ENCODE data around the gene RARB. TPM values are rescaled to one million over a fixed set of nuclear protein-coding genes. Genes with fewer than 3 reads are reported as not detected.
A peak's percentile ranks its signal among the peaks of the same experiment; 100 is the strongest.

RARB gene
- total and polyA plus RNA-seq, 9 of the 15 experiments (the other 6 are each of a cell fraction or from before 2014, with no cell fraction given) = 0.15 to 1.3 (median 0.27) TPM

DNA sequence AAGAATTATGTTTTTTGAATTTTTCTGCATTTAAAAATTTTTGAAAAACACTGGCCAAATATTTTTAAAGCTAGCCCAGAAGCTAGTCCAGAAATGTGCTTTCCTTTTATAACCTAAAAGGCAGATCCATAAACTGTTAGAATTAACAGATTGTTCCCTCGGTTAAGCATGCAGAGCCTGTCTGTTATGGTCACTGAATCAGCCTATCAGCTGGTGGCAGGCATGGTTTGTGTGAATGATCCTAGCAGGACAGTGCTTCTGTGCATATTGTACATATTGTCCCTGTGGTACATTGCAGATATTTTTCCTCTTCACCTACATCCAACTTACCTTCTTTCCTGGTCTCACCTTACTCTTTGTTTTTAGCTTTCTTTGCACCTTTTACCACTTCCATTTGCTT is 53.3 kb downstream of the RARB start:
- no peaks in the 10 kb centered on the region; a peak in 1 of 5 replicates for H3K27me3 ChIP-seq (ENCODE audit: control insufficient read depth in 2 of 2, insufficient read depth in 2 of 2, low read length in 2 of 2)
- no peak overlapping the region for H2AFZ ChIP-seq (ENCODE audit: low read depth, low read length)
- H3K4me2 ChIP-seq (ENCODE audit: insufficient read depth, low read length) = no peak overlapping the region
- H3K9ac ChIP-seq (ENCODE audit: insufficient read depth in 1 of 2, low read depth in 2 of 2, low read length in 2 of 2) = no peak overlapping the region
- WGBS (ENCODE audit: insufficient coverage, low coverage, missing lambda C conversion rate) = 0% methylated on average over 1 of the region's 1 CpG
- H3K4me3 ChIP-seq = no peak overlapping the region
- DNase-seq (ENCODE audit: extremely low read depth in 1 of 4, low spot score in 3 of 4) (no peak), FAIRE-seq (peak; percentile 42), ATAC-seq (no peak)
- no peaks in the 10 kb centered on the region for H3K9me1 ChIP-seq (ENCODE audit: control insufficient read depth, insufficient read depth, low read length)
- H3K4me1 ChIP-seq (replicated peaks in 1 of 2; ENCODE audit: control insufficient read depth in 2 of 2, insufficient read depth in 2 of 2, low read length in 2 of 2) = no peaks in the 10 kb centered on the region
- H3K9me3 ChIP-seq (replicated peaks; ENCODE audit: control insufficient read depth, insufficient read depth, low read depth, low read length) = no peaks in the 10 kb centered on the region
- H3K36me3 ChIP-seq (ENCODE audit: control insufficient read depth, insufficient read depth, low read length) = no peaks in the 10 kb centered on the region
- no peaks in the 10 kb centered on the region for H3K79me2 ChIP-seq (ENCODE audit: control insufficient read depth, insufficient read depth, low read length)
- intact Hi-C loops (cut with micrococcal nuclease) = no loop called here
- BruUV-seq (replicated peaks) = no TSS peak
- H3K27ac ChIP-seq (ENCODE audit: extremely low read depth, low read depth, low read length) = no peak overlapping the region
- POLR2A ChIA-PET = no interaction called here
- CTCF ChIA-PET (ENCODE audit: low intra/inter-chr PET ratio) = no interaction called here
- in situ Hi-C loops (cut with MboI) = no loop called here
- H4K20me1 ChIP-seq (replicated peaks; ENCODE audit: control insufficient read depth, insufficient read depth, low read length) = no peaks in the 10 kb centered on the region
- TF ChIP-seq ADNP (tag; IDR thresholded peaks at IDR 0.05) = no peak
- TF ChIP-seq THRB (CRISPR knock-in tag; conservative IDR thresholded peaks at IDR 0.05) = no peak
- TF ChIP-seq GABPB1 (CRISPR knock-in tag; IDR thresholded peaks at IDR 0.05) = no peak
- no peak for TF ChIP-seq ZNF699 (CRISPR knock-in tag; IDR thresholded peaks at IDR 0.05; ENCODE audit: insufficient replicate concordance)
- TF ChIP-seq E2F8 (IDR thresholded peaks at IDR 0.05; ENCODE audit: low read depth, partially characterized antibody) = no peak
- no peak for TF ChIP-seq ZBTB34 (CRISPR knock-in tag; IDR thresholded peaks at IDR 0.05)
- TF ChIP-seq ZNF766 (CRISPR knock-in tag; conservative IDR thresholded peaks at IDR 0.05) = no peak
- no peak for TF ChIP-seq STAT5B (CRISPR knock-in tag; IDR thresholded peaks at IDR 0.05)
- no peak for TF ChIP-seq SRSF3 (IDR thresholded peaks at IDR 0.05; ENCODE audit: insufficient read depth, low read length)
- no peak for TF ChIP-seq ZNF764 (CRISPR knock-in tag; IDR thresholded peaks at IDR 0.05; ENCODE audit: low read depth)
- no peak for TF ChIP-seq TCFL5 (CRISPR knock-in tag; conservative IDR thresholded peaks at IDR 0.05)
- TF ChIP-seq ZNF263 (CRISPR knock-in tag; IDR thresholded peaks at IDR 0.05; ENCODE audit: borderline replicate concordance) = no peak
- no peak for TF ChIP-seq ZKSCAN3 (CRISPR knock-in tag; IDR thresholded peaks at IDR 0.05)
- no peak for TF ChIP-seq ZNF717 (CRISPR knock-in tag; IDR thresholded peaks at IDR 0.05)
- no peak for TF ChIP-seq DPF2 (IDR thresholded peaks at IDR 0.05)
- TF ChIP-seq, protein P1, sequence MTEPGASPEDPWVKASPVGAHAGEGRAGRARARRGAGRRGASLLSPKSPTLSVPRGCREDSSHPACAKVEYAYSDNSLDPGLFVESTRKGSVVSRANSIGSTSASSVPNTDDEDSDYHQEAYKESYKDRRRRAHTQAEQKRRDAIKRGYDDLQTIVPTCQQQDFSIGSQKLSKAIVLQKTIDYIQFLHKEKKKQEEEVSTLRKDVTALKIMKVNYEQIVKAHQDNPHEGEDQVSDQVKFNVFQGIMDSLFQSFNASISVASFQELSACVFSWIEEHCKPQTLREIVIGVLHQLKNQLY (CRISPR knock-in tag; conservative IDR thresholded peaks at IDR 0.05) = no peak

Measured in K562 (cell line).